GM21529 (cell line): ENCODE results near the gene PLCH2.
A peak's percentile ranks its signal among the peaks of the same experiment; 100 is the strongest.

Experiments used
- ATAC-seq: cut with Tn5 transposase; IDR thresholded peaks from one replicate; pipeline ENCODE4 v1.9.1; 2021; ENCODE audit not compliant: unreplicated experiment

Gene PLCH2

GRCh38 chr1:2477791-2478499, 1.9 kb downstream of the PLCH2 start:
- no peak for ATAC-seq

DNA sequence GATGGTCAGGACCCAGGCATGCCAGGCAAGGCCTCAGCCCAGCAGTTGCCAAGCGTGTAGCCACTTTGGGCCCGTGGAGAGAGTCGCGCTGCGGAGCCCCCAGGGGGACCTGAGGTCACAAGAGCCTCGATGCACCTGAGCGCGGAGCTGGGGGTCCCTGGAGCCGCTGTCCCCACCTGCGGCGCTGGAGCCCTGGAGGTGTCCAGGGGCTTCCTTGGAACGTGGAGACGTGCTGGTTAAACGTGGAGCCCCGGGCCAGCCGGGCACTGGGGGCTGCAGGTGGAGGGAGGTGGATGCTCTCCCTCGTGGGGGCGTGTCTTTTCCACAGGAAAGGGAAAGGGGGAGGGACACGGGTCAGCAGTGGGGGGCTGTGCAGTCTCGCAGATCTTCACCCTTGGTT, 3.1 kb downstream of the PLCH2 start:
- ATAC-seq: no peak

DNA sequence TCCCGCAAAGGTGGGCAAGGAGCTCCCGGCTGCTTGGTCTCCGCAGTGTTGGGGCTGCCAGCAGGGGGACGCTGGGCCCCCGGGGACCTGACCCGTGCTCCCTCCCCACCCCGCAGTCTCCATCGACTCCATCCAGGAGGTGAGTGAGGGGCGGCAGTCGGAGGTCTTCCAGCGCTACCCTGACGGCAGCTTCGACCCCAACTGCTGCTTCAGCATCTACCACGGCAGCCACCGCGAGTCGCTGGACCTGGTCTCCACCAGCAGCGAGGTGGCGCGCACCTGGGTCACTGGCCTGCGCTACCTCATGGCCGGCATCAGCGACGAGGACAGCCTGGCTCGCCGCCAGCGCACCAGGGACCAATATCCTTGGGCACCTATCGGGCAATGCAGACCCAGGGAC, 3.5 kb downstream of the PLCH2 start:
- no peak for ATAC-seq

DNA sequence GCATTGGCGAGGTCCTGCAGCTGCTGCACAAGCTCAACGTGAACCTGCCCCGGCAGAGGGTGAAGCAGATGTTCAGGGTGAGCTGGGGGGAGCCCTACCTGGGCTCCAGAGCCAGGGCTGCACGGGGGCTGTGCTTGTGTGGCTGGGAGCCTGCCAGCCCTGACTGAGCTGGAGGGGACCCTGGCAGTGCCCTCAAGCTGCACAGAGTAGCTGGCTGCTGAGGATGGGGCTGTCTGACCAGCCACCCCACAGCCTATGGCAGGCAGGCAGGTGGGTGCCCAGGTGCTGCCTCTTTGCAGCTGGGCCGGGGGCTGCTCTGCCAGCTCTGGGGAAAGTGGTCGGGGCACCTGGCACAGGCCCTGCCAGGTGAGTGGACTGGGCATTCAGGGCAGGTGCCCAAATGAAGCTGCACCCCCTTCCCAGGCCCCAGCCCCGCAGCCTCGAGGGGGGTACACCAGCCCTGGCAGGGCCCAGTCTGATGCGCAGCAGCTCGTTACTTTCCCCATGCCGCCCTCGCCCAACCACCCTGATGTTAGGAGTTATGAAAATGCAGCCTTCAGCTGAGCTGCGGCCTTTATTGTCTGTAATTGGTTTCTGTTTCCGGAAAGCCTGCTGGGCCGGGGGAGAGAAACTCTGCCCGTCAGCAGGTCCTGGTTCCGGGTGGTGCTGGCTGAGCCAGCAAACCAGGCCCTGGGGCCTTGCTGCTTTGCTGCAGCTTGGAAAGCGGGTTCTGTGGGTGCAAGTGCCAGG, 4.3 kb downstream of the PLCH2 start:
- ATAC-seq: no peak

- no peak for ATAC-seq
Observed at GRCh38 chr1:2480986-2481364, 4.9 kb downstream of the PLCH2 start.

- no peak for ATAC-seq
Observed at GRCh38 chr1:2481885-2482284, 5.8 kb downstream of the PLCH2 start.

GRCh38 chr1:2482588-2482987, 6.5 kb downstream of the PLCH2 start:
- ATAC-seq: no peak

DNA sequence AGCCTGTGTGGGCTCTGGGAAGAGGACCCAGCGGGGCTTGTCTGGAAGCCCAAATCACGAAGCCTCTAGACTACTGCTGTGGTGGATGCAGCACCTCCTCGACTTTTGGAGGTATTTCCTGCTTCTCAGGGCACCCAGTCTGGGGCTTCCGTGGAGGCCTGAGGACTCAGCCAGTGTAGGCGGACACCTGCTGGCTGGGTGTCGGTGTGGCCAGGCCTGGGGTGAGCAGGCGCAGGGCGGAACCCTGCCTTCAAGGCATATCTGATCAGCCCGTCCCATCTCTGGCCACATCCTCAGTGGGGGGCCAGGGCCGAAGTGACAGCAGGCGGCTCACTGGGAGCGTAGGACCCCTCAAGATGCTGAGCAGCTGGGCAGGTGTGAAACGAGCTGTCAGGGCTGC, 6.9 kb downstream of the PLCH2 start:
- no peak for ATAC-seq

- no peak for ATAC-seq
Observed at GRCh38 chr1:2483970-2484369, 7.9 kb downstream of the PLCH2 start.

DNA sequence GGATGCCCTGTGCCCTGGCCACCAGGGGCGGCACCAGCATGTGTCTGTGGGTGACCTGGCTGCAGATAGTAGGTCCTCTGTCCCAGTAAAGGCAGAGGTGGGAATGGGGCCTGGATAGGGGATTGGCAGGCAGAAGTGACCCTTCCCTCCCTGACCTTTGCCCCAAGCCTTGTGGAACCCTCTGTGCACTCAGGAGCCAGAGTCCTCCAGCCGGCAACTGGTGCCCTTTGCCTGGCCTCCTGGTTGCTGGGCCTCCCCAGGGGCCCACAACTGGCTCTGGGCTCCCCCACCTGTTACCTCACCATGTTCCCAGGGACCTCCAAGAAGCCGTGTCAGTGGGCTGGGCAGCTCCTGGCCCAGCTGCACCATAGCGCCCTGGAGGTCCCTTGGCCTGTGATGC, 10.0 kb downstream of the PLCH2 start:
- ATAC-seq: no peak

GRCh38 chr1:2486558-2486957, 10.5 kb downstream of the PLCH2 start:
- ATAC-seq: no peak

GRCh38 chr1:2488688-2489087, 12.6 kb downstream of the PLCH2 start:
- no peak for ATAC-seq

GRCh38 chr1:2489615-2490014, 13.5 kb downstream of the PLCH2 start:
- ATAC-seq: no peak

GRCh38 chr1:2492091-2492490, 16.0 kb downstream of the PLCH2 start:
- no peak for ATAC-seq

- no peak for ATAC-seq
Observed at GRCh38 chr1:2493218-2493617, 17.1 kb downstream of the PLCH2 start.

DNA sequence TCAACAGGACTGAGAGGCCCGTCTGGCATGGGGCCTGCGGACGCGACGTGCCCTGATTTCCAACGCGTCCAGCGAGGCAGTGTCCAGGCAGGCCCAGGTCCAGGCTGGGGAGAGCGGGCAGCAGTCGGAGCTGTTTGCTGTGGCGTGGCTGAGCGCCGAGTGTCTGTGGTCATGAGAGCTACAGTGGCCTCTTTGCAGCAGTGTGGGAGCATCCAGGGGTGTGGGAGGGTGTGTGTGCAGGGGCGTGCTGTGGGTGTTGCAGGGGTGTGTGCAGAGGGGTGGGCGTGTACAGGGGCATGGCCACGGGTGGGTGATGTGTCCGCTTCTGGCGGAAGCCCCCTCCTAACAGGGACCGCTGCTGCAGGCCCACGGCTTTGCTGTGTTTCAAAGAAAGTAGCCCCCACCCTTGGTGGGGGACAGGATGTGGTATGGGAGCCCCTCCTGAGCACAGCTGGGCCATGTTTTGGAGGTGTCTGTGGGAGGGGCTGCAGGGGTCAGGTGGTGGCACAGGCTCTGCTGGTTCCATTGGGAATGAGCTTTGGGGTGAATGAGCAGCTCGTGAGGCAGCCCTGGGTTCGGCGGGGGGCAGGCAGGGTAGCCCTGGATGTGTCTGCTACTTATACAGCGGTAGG, 17.7 kb downstream of the PLCH2 start:
- ATAC-seq: no peak

DNA sequence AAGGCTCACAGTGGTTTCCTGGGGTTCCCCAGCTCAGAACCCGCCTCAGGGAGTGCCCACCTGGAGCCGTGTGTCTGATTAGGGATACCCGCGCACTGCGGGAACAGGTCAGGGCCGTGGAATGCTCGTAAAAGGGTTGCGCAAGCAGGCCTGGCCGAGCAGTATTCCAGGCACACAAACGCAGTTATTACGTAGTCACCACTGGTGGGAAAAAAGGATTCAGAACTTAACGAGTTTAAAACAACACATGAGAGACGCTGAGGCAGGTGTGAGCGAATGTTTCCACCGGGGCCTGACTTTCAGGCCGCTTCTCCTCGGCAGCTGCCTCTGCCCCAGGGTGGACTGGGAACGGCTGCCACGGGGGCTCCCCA, 18.2 kb downstream of the PLCH2 start:
- ATAC-seq: no peak

DNA sequence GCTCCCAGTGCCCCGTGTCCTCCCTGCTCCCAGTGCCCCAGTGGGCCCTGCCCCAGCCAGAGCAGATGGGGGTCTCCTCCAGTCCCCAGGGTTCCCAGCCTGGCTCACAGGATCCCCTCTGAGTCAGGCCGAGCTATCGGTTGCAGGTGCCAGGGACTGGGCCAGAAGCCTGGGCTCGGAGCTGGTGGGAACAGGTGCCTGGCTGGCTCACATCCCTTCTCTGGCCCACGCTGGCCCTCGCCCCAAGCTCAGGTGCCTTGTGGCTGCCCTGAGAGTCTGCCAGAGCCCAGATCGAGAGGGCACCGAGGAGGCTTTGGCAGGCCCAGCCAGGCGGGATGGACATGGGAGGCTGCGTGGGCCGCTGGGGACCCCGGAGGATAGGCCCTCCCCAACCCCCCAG, 18.9 kb downstream of the PLCH2 start:
- no peak for ATAC-seq

GRCh38 chr1:2495546-2495945, 19.5 kb downstream of the PLCH2 start:
- ATAC-seq: no peak

DNA sequence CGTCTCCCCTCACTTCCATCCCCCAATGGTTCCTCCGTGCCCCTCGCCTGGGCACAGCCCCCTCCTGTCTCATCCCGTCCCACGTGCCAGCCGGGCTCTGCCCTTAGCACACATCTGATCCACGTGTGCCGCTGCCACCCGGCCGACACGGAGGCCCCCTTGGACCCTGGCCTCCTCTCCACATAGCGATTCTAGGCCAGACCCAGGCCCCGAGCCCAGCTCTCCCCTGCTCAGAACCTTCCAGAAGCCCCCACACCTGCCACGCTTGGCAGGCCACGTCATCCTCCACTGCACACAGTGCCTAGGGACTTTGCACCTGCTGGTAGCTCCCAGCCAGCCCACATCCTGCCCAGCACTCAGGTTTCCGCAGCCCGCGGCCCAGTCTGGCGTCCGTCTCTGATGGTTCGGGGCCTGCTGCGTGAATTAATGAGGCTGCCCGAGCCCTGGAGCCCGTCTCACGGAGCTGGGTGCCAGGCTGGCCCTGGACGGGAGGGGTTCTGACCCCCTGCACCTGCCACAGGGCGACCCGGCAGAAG, 20.1 kb downstream of the PLCH2 start:
- ATAC-seq: peak; percentile 47

- ATAC-seq: no peak
Observed at GRCh38 chr1:2496746-2497145, 20.7 kb downstream of the PLCH2 start.

DNA sequence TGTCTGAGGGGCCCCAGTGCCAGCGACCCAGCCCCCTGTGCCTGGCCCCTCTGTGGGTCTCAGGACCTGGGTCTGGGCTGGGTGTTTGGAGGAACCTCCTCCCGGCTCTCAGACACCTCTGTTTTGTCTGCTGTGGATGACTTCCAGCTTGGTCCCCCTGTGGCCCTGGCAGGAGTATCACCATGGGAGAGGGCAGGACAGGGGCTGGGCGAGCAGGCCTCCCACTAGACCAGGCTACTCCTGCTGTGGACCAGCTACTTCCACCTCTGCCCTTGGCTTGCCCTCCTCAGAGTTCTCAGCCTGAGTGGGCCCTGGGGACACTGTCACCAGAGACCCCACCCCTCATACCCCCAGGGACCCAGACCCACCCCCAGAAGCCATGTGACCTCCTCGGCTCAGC, 21.8 kb downstream of the PLCH2 start:
- ATAC-seq: no peak
